ENCODE data around the gene RPL13. TPM values are rescaled to one million over a fixed set of nuclear protein-coding genes. Genes with fewer than 3 reads are reported as not detected.

RPL13 gene
- 1,000 to 10,000 TPM; 2,154 to 6,842 (median 2,799) TPM for total RNA-seq
- over 10,000 TPM; 13,171 to 16,278 (median 14,011) TPM for polyA plus RNA-seq
- long read RNA-seq, donor 1, full-length matches to known transcripts, result 1,976 of 2,141 reads
- long read RNA-seq, donor 1, partial matches to known transcripts, result 124 of 2,141 reads
- long read RNA-seq, donor 1, other reads (novel, unspliced or antisense), result 41 of 2,141 reads
- long read RNA-seq, donor 2, full-length matches to known transcripts, result 1,802 of 1,986 reads
- long read RNA-seq, donor 2, partial matches to known transcripts, result 135 of 1,986 reads
- long read RNA-seq, donor 2, other reads (novel, unspliced or antisense), result 49 of 1,986 reads

DNA sequence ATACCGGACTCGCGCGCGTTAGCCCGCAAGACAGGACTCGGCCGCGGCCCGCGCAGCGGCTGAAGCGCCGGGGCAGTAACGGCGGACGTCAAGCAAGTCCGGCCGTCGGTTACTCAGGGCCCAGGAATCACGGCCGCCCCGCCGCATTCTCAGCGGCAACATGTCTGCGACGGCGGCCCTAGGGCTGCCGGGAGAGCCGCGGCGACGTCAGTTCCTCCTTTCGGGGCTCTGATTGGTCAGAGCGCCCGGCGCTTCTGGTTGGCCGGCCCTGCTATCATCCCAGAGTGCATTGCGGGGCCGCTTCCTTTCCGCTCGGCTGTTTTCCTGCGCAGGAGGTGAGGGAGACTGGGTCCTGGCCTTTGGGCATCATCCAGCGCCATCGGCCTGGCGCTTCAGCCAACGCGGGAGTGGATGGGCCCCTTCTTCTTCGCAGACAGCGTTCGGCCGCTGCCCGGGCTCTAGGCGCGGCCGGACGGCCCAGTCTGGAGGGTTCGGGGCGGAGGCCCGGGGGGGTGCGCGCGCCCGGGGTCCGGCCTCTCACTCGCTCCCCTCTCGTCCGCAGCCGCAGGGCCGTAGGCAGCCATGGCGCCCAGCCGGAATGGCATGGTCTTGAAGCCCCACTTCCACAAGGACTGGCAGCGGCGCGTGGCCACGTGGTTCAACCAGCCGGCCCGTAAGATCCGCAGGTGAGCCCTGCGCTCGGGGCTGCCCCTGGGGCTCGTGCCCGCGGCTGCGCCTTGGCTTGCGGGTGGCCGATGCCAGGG, at the start of gene RPL13:
Gene RPL13 (plus strand): TSS at position 305 of the 764 bp plus-strand sequence. CDS start 278 bp downstream, at position 583.
- no peaks in the 10 kb centered on the region for H3K27me3 ChIP-seq (replicated peaks in 1 of 7)
- peak within 1 kb of the TSS; percentile 72 to 97 (median 80) for H3K4me3 ChIP-seq
- peak; percentile 98 for DNase-seq
- H3K27ac ChIP-seq, result peak within 1 kb of the TSS; percentile 91 to 99 (median 97)
- 0 to 1% (median 0%) methylated on average over 19 to 87 of the region's 87 CpGs for WGBS, 5 donors
- no peaks in the 10 kb centered on the region for H3K9me3 ChIP-seq
- peaks cover 0 to 57% (median 41%) of the 10 kb centered on the region in 6 donors for H3K36me3 ChIP-seq
- intact Hi-C loops (cut with DNase I; ENCODE audit: low total_unique reads), result no loop called here
- peaks cover 21 to 82% (median 66%) of the 10 kb centered on the region in 6 donors for H3K4me1 ChIP-seq
- TF ChIP-seq POLR2A (IDR thresholded peaks at IDR 0.05) (peak; percentile 50 to 94 (median 71)), CTCF (IDR thresholded peaks at IDR 0.05 in 8 of 11, conservative IDR thresholded peaks at IDR 0.05 in 3 of 11) (peak in 1 of 11 experiments; percentile 14), POLR2AphosphoS5 (IDR thresholded peaks at IDR 0.05) (peak; percentile 98 to 99 (median 99))

- H3K27ac ChIP-seq, result no peak overlapping the region
- 39 to 52% (median 48%) methylated on average over 8 of the region's 8 CpGs for WGBS, 5 donors
- no peaks in the 10 kb centered on the region for H3K9me3 ChIP-seq
- peaks cover 3 to 63% (median 56%) of the 10 kb centered on the region in 6 donors for H3K36me3 ChIP-seq
- TF ChIP-seq POLR2AphosphoS5 (IDR thresholded peaks at IDR 0.05) (no peak), CTCF (IDR thresholded peaks at IDR 0.05 in 8 of 11, conservative IDR thresholded peaks at IDR 0.05 in 3 of 11) (no peak), POLR2A (IDR thresholded peaks at IDR 0.05) (no peak)
- H3K27me3 ChIP-seq (replicated peaks in 1 of 7), result no peaks in the 10 kb centered on the region
- H3K4me1 ChIP-seq, result peaks cover 10 to 43% (median 31%) of the 10 kb centered on the region in 6 donors
- intact Hi-C loops (cut with DNase I; ENCODE audit: low total_unique reads), result no loop called here
- H3K4me3 ChIP-seq, result no peak overlapping the region
- DNase-seq, result no peak
Observed at GRCh38 chr16:89511374-89511773, 49.1 kb upstream of the RPL13 start.

- 96 to 97% (median 96%) methylated on average over 9 of the region's 9 CpGs for WGBS, 5 donors
- intact Hi-C loops (cut with DNase I; ENCODE audit: low total_unique reads), result no loop called here
Observed at GRCh38 chr16:89512453-89512852, 48.0 kb upstream of the RPL13 start.

More at GRCh38 chr16:89512453-89512852, 48.0 kb upstream of the RPL13 start:
- Histone ChIP-seq H3K27me3 (replicated peaks in 1 of 7) (no peaks in the 10 kb centered on the region), H3K4me3 (no peak overlapping the region), H3K36me3 (peaks cover 3 to 73% (median 66%) of the 10 kb centered on the region in 6 donors), H3K27ac (no peak overlapping the region), H3K9me3 (no peaks in the 10 kb centered on the region), H3K4me1 (peaks cover 6 to 32% (median 21%) of the 10 kb centered on the region in 6 donors)
- no peak for TF ChIP-seq CTCF (IDR thresholded peaks at IDR 0.05 in 8 of 11, conservative IDR thresholded peaks at IDR 0.05 in 3 of 11)
- no peak for TF ChIP-seq POLR2AphosphoS5 (IDR thresholded peaks at IDR 0.05)
- no peak for TF ChIP-seq POLR2A (IDR thresholded peaks at IDR 0.05)
- DNase-seq, result no peak
